22Rv1 (cell line): ENCODE data around the gene MTHFR.

Experiments
- H3K27ac ChIP-seq: fragments of 450-650 bp; 2 replicates; pipeline ENCODE4 v1.5.1; 2017
- ZFX ChIP-seq: fragments of 450-650 bp; IDR thresholded peaks from 2 replicates; pipeline ENCODE4 v1.6.1; 2017; ENCODE audit warnings: antibody characterized with exemption, borderline replicate concordance
- TF ChIP-seq, protein P1 (sequence below): fragments of 450-650 bp; IDR thresholded peaks from 2 replicates; pipeline ENCODE4 v1.5.1; 2017; ENCODE audit warnings: mild to moderate bottlenecking

The MTHFR gene

DNA sequence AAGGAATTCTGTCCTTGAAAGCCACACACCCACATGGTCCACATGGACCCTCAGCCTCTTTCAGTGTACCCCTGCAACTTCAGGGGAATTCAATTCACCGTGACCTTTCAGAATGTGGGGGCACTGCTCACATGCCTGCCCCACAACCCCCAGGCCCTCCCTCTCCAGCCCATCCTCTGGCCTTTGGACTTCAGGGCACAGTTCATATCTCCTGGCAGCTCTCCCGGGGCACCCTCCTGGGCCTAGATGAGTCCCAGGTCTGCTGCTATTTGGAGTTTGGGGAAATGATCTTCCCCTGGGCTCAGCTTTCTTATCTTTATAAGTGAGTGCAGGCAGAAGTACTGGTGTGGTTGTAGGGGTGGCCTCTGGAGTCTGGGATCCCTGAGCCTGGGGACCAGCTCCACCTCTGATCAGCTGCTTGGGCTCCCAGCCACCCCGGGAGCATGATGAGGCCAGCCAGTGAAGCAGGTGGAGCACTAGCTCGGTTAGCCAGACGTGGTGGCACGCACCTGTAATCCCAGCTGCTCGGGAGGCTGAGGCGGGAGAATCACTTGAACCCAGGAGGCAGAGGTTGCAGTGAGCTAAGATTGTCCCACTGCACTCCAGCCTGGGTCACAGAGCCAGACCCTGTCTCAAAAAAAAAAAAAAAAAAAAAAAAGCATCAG lies 28.0 kb downstream of the MTHFR start:
- no peak for TF ChIP-seq ZFX
- TF ChIP-seq, protein P1, sequence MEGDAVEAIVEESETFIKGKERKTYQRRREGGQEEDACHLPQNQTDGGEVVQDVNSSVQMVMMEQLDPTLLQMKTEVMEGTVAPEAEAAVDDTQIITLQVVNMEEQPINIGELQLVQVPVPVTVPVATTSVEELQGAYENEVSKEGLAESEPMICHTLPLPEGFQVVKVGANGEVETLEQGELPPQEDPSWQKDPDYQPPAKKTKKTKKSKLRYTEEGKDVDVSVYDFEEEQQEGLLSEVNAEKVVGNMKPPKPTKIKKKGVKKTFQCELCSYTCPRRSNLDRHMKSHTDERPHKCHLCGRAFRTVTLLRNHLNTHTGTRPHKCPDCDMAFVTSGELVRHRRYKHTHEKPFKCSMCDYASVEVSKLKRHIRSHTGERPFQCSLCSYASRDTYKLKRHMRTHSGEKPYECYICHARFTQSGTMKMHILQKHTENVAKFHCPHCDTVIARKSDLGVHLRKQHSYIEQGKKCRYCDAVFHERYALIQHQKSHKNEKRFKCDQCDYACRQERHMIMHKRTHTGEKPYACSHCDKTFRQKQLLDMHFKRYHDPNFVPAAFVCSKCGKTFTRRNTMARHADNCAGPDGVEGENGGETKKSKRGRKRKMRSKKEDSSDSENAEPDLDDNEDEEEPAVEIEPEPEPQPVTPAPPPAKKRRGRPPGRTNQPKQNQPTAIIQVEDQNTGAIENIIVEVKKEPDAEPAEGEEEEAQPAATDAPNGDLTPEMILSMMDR = no peak
- no peak overlapping the region for H3K27ac ChIP-seq

DNA sequence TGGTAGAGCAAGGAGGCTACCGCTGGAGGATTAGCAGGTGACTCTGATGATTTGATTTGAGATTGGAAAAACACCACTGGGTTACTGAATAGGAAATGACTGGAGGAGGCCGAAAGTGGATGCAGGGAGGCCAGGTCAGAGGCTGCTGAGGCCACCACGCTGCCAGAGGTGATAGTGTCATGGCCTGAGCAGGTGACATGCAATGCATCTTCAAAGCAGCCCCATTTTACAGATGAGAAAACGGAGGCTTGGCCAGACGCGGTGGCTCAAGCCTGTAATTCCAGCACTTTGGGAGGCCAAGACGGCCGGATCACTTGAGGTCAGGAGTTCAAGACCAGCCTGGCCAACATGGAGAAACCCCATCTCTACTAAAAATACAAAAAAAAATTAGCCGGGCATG lies 31.0 kb downstream of the MTHFR start:
- no peak for TF ChIP-seq ZFX
- TF ChIP-seq, protein P1 = no peak
- H3K27ac ChIP-seq = no peak overlapping the region

DNA sequence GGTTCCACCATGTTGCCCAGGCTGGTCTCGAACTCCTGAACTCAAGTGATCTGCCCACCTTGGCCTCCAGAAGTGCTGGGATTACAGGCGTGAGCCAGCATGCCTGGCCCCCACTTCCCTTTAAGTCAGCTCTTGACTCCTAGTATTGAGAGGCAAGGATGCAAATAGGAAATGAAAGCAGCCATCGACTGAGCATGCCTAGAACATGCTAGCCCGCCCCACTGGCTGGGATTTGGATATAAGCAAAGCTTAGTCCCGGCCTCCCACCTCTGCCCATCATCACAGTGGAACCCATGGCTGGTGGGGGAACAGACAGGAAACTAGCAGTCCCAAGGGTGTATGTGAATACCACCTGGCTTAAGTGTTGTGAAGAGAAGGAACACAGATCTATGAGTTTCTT lies 33.3 kb downstream of the MTHFR start:
- no peak overlapping the region for H3K27ac ChIP-seq
- TF ChIP-seq, protein P1 = no peak
- TF ChIP-seq ZFX = no peak

DNA sequence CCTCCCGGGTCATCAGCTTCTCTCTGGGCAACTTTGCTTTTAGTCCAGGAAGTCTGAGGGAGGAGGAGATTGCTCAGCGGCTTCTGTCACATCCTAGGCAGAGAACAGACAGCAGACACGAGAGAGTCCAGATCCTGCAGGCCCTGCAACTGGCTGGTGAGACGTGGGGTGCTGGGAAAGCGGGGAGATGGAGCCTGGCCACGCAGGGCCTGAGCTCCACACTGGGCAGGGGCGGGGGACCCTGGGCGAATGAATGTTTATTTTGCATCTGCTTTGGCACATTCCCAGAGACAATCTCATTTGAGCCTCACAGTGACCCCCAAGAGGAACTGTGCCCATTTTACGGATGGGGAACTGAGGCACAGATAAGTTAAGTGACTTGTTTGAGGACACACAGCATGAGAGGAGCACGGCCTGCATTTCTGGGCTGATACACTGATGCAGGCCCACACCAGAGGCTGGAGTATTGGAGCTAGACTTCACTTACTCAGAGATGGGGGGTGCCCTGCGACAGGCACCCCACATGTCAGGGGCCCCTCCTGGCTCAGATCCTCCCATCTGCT lies 34.2 kb downstream of the MTHFR start:
- TF ChIP-seq ZFX = no peak
- TF ChIP-seq, protein P1 = no peak
- H3K27ac ChIP-seq = no peak overlapping the region

DNA sequence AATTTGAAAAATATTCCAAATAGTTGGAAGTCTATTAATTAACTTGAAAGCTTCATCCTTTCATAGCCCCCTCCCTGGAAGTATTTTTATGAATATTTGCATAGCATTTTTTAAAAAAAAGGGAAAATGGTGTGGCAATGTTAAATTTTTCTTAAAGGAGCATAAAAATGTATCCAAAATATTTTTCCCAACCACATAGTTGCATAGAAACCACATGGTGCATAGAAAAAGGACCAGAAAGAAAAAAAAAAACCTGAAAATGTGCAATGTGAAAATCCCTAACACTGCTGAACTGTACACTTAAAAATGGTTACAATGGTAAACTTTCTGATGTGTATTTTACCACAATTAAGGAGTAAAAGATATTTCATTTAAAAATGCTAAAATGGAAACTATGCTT lies 35.8 kb downstream of the MTHFR start:
- TF ChIP-seq, protein P1 = no peak
- no peak for TF ChIP-seq ZFX
- H3K27ac ChIP-seq = no peak overlapping the region

DNA sequence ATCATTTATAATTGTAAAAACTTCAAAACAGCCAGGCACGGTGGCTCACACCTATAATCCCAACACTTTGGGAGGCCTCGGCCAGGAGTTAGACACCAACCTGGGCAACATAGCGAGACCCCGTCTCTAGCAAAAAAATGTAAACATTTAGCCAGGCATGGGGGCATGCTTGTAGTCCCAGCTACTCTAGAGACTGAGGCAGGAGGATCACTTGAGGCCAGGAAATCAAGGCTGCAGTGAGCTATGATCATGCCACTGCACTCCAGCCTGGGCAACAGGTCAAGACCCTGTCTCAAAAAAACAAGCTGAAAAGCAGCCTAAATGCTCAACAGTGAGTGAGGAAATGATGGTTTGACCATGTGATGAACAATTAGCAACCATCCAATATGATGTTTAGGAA lies 36.5 kb downstream of the MTHFR start:
- no peak overlapping the region for H3K27ac ChIP-seq
- TF ChIP-seq, protein P1 = no peak
- no peak for TF ChIP-seq ZFX

DNA sequence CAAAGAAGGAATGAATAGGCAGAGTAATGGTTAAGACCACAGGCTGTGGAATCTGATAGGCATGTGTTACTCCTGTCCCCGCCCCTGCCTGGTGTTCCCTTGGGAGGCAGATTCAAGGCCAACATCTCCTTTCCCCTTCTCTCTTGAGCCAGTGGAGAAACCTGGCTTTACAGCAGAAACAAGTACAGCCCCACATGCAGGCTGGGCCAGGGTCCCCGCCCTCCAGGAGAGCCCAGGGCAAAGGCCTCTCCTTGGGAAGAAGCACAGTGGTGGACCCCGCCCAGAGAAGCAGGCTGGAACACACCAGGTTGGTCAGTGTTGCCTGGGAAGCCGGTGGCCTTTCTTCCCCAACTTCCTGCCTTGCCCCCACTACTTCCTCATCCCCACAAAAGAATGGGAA lies 36.9 kb downstream of the MTHFR start:
- no peak overlapping the region for H3K27ac ChIP-seq
- TF ChIP-seq, protein P1 = no peak
- TF ChIP-seq ZFX = no peak
